ENCODE results near the gene HNRNPDL. TPM values are rescaled to one million over a fixed set of nuclear protein-coding genes. Genes with fewer than 3 reads are reported as not detected.

HNRNPDL gene
- total RNA-seq: 104 and 141 TPM in 2 replicates

DNA sequence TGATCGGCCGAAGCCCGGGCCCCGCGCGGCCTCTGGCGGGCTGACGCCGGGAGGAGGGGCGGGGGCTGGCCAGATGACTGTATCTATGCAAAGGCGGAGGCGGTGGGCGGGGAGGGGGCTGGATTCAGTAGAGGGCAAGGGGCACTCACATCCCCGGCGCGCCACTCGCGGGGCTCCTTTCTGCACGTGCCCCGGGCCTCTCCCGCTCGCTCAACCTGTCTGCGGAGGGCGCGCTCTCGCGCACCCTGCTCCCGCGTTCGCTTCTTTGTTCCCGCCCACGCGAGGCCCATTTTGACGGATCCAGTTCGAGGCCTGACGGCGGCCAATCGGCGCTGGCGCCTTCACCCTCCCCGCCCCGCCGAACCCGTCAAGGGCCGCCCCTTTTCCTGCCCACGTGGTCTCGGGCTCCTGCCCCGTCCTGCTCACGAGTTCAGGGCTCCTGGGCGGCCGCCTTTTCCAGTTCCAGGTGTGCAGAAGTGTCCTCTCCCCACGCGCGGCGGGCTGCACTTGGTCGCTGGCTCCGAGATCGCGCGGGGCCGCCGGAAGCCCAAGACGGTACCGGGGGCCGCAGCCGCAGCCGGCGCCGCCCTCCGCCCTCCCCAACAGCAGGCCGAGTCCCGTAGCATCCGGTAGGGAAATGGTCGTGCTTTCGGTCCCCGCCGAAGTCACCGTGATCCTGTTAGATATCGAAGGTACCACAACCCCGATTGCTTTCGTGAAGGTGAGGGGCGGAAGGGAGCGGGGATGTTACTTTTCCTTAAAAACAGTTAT is at the start of gene HNRNPDL, which contains the start of gene ENOPH1:
TSS of gene HNRNPDL (minus strand) at position 270 of the 771 bp plus-strand sequence. CDS start 772 bp downstream, outside the sequence.
TSS of gene ENOPH1 (plus strand) at position 398 of the 771 bp plus-strand sequence. CDS start at position 638, 240 bp downstream.

DNA sequence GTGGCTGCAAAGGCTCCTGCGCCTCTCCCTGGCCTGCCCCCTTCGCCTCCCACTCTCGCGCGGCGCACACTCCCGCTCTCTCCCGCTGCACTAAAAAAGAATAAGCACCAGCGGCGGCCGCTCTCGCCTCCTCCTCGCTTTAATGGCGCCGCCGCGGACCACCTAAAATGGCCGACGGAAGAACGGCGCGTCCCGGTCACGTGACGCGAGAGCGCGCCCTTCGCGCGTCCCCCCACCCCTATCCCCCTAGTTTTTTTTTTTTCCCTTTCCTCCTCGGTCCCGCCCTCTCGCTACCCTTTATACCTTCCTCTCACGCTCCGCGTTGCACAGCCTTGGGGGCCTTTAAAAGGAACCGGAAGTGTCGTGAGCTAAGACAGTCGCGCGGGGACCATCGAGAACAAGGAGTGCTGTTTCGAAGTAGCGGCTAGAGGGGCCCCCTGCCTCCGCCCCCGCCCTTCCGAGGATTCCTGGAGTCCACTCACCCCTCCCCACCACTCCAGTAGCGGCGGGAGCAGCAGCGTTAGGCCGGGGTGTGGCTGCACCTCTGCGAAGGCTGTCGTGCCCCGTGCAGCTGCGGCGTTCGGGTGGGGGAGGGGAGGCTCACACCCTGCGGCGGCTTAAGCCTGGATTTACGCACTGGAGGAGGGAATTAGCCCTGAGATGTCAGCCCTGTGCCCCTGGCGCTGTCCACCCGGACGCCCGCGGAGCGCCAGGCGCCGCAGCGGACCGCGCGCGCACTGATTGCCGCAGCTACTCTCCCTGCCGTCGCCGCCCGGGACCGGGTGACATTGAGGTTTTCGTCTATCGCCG is 56.2 kb downstream of the HNRNPDL start, which contains the start of gene HNRNPD:
TSS of gene HNRNPD (minus strand) at position 176 of the 810 bp plus-strand sequence. CDS start 313 bp downstream, outside the sequence.

Small RNA genes within 50 kb of the gene (small RNA-seq; reads per million reads assigned to genes)
- not detected for gene RF00150 (ENCODE audit: low replicate concordance)

Other genes with a start within 250 kb of the HNRNPDL start
- 24.7 and 30.2 TPM in 2 replicates for gene HNRNPD, start 56.5 kb downstream of the HNRNPDL start, total RNA-seq
- gene ENOPH1, start 128 bp upstream of the HNRNPDL start, total RNA-seq: 27.6 and 41.7 TPM in 2 replicates
- 0.14 TPM in 1 of 2 replicates, not detected in the other for gene TMEM150C, start 131.5 kb upstream of the HNRNPDL start, total RNA-seq